Measurements from ENCODE around the gene VARS1. TPM values are rescaled to one million over a fixed set of nuclear protein-coding genes. Genes with fewer than 3 reads are reported as not detected.
"Not testable (repeated sequence)": the region's sequence is repeated elsewhere in the genome, so short reads cannot be mapped to it uniquely, and the experiment has no call there.

The VARS1 gene
- total RNA-seq, 2 experiments from 2014 or later, result 157 to 161 TPM

DNA sequence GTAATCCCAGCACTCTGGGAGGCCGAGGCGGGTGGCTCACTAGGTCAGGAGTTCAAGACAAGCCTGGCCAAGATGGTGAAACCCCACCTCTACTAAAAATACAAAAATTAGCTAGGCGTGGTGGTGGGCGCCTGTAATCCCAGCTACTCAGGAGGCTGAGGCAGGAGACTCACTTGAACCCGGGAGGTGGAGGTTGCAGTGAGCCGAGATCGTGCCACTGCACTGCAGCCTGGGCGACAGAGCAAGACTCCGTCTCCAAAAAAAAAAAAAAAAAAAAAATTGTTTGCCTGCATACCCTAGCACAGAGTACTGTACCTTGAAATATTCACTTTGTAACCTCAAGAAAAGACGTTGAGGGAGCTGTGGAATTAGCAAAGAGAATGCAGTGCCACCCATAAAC lies 24.8 kb upstream of the VARS1 start:
- not testable (repeated sequence) for DNase-seq; H3K36me3 Mint-ChIP-seq (ENCODE audit: low read depth); H3K9me3 Mint-ChIP-seq; H3K27me3 Mint-ChIP-seq (ENCODE audit: low read depth)
- H3K4me1 Mint-ChIP-seq (ENCODE audit: low read depth), result peaks cover 55% of the 10 kb centered on the region
- peak overlapping the region; percentile 78 for H3K4me3 Mint-ChIP-seq
- intact Hi-C loops (cut with micrococcal nuclease), result loop anchor here (5.0 to 10.0 kb wide), 2 partner anchors 323 to 1154 kb away; partner anchors contain the start of gene MICB
- H3K27ac Mint-ChIP-seq, result peak overlapping the region; percentile 92
- CTCF ChIA-PET, result interaction anchor here (0.6 to 1.9 kb wide), 3 partner anchors 10 to 326 kb away, joined by 4 to 8 read pairs (median 4); no protein-coding TSS in a partner anchor

DNA sequence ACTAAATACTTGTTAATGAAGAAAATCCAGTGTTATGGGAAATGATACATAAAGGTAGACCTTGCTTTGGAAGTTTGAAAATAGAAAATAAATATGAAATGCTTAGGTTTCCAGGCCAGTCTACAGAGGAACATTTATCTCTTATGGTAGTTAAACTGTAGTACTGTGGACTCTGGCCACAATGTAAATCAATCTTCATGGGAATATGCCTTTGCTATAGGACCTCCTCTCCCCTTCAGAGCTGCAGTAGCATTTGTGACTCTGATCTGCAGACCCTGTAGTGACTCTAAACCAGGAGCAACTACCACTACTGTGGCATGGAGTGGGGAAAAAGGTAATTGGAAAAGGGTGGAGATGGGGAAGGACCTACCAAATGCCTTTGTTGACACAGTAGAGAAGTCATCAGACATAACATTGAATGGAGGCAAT lies 24.3 kb upstream of the VARS1 start:
- Mint-ChIP-seq H3K27me3 (ENCODE audit: low read depth) (no peaks in the 10 kb centered on the region), H3K4me3 (no peak overlapping the region)
- intact Hi-C loops (cut with micrococcal nuclease), result loop anchor here (5.0 to 10.0 kb wide), 2 partner anchors 323 to 1155 kb away; partner anchors contain the start of gene MICB

DNA sequence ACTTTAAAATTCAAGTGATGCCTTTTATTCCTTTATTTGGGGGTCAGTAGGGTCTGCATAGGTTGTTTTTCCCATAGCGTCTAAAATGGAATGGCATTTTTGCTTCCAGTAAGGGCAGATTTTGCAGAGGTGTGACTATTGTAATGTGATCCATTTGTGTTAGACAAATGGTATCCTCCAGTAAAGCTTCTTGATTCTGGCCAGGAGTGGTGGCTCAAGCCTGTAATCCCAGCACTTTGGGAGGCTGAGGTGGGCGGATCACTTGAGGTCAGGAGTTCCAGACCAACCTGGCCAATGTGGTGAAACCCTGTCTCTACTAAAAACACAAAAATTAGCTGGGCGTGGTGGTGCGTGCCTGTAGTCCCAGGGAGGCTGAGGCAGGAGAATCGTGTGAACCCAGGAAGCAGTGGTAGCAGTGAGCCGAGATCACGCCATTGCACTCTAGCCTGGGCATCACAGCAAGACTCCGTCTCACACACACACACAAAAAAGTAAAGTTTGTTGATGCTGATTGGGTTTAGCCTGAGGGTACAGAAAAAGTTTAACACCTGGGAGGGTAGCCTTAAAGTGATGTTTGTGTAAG lies 22.5 kb upstream of the VARS1 start:
- H3K9me3 Mint-ChIP-seq; H3K27me3 Mint-ChIP-seq (ENCODE audit: low read depth); DNase-seq; H3K36me3 Mint-ChIP-seq (ENCODE audit: low read depth): not testable (repeated sequence)
- intact Hi-C loops (cut with micrococcal nuclease), result loop anchor here (2.0 kb wide), 2 partner anchors 47 to 137 kb away; partner anchors contain the start of gene LY6G5C
- Mint-ChIP-seq H3K4me1 (ENCODE audit: low read depth) (peaks cover 60% of the 10 kb centered on the region), H3K4me3 (peak overlapping the region; percentile 85), H3K27ac (peak overlapping the region; percentile 93)
- CTCF ChIA-PET, result interaction anchor here (0.6 to 1.0 kb wide), 10 partner anchors 9 to 220 kb away, joined by 3 to 6 read pairs (median 3); partner anchors contain the start of genes BAG6, HSPA1B and VARS1

More for the DNA sequence above, 24.3 kb upstream of the VARS1 start:
- peaks cover 55% of the 10 kb centered on the region for H3K4me1 Mint-ChIP-seq (ENCODE audit: low read depth)
- CTCF ChIA-PET, result interaction anchor here (1.6 to 1.9 kb wide), 2 partner anchors 11 to 20 kb away, joined by 4 to 8 read pairs; no protein-coding TSS in a partner anchor
- no peak for DNase-seq
- H3K9me3 Mint-ChIP-seq, result no peaks in the 10 kb centered on the region
- no peaks in the 10 kb centered on the region for H3K36me3 Mint-ChIP-seq (ENCODE audit: low read depth)
- H3K27ac Mint-ChIP-seq, result peak overlapping the region; percentile 40

DNA sequence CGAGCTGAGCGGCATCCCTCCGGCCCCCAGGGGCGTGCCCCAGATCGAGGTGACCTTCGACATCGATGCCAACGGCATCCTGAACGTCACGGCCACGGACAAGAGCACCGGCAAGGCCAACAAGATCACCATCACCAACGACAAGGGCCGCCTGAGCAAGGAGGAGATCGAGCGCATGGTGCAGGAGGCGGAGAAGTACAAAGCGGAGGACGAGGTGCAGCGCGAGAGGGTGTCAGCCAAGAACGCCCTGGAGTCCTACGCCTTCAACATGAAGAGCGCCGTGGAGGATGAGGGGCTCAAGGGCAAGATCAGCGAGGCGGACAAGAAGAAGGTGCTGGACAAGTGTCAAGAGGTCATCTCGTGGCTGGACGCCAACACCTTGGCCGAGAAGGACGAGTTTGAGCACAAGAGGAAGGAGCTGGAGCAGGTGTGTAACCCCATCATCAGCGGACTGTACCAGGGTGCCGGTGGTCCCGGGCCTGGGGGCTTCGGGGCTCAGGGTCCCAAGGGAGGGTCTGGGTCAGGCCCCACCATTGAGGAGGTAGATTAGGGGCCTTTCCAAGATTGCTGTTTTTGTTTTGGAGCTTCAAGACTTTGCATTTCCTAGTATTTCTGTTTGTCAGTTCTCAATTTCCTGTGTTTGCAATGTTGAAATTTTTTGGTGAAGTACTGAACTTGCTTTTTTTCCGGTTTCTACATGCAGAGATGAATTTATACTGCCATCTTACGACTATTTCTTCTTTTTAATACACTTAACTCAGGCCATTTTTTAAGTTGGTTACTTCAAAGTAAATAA lies 21.8 kb upstream of the VARS1 start:
- H3K9me3 Mint-ChIP-seq; H3K27me3 Mint-ChIP-seq (ENCODE audit: low read depth); DNase-seq; H3K36me3 Mint-ChIP-seq (ENCODE audit: low read depth): not testable (repeated sequence)
- intact Hi-C loops (cut with micrococcal nuclease), result loop anchor here (2.0 kb wide), 2 partner anchors 47 to 137 kb away; partner anchors contain the start of gene LY6G5C
- CTCF ChIA-PET, result interaction anchor here (0.7 to 1.0 kb wide), 8 partner anchors 10 to 219 kb away, joined by 3 to 6 read pairs (median 4); partner anchors contain the start of genes BAG6, HSPA1B and VARS1
- H3K4me3 Mint-ChIP-seq, result peak overlapping the region; percentile 85
- H3K27ac Mint-ChIP-seq, result peak overlapping the region; percentile 93
- H3K4me1 Mint-ChIP-seq (ENCODE audit: low read depth), result peaks cover 60% of the 10 kb centered on the region

DNA sequence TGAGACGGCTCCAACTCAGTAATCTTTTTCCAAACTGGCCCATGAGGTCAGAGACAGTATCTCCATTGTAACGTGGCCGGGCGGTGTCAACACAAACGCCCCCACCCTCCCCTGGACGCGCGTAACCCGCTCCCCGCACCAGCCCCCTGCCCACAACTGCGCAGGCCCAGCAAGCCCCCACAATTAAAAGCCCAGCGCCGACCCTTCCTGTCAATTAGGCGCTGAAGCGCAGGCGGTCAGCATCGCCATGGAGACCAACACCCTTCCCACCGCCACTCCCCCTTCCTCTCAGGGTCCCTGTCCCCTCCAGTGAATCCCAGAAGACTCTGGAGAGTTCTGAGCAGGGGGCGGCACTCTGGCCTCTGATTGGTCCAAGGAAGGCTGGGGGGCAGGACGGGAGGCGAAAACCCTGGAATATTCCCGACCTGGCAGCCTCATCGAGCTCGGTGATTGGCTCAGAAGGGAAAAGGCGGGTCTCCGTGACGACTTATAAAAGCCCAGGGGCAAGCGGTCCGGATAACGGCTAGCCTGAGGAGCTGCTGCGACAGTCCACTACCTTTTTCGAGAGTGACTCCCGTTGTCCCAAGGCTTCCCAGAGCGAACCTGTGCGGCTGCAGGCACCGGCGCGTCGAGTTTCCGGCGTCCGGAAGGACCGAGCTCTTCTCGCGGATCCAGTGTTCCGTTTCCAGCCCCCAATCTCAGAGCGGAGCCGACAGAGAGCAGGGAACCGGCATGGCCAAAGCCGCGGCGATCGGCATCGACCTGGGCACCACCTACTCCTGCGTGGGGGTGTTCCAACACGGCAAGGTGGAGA lies 19.7 kb upstream of the VARS1 start, which contains the start of the genes HSPA1A and HSPA1L:
TSS of gene HSPA1A (plus strand) at position 519 of the 814 bp plus-strand sequence. CDS start at position 733, 214 bp downstream.
TSS of gene HSPA1L (minus strand) at position 259 of the 814 bp plus-strand sequence. CDS start 3,311 bp downstream, outside the sequence.
- peak within 1 kb of the TSS; percentile 84 for H3K4me3 Mint-ChIP-seq
- no peaks in the 10 kb centered on the region for H3K36me3 Mint-ChIP-seq (ENCODE audit: low read depth)
- CTCF ChIA-PET, result interaction anchor here (0.7 to 0.8 kb wide), 2 partner anchors 8 to 26 kb away, joined by 4 read pairs; partner anchors contain the start of gene LSM2

DNA sequence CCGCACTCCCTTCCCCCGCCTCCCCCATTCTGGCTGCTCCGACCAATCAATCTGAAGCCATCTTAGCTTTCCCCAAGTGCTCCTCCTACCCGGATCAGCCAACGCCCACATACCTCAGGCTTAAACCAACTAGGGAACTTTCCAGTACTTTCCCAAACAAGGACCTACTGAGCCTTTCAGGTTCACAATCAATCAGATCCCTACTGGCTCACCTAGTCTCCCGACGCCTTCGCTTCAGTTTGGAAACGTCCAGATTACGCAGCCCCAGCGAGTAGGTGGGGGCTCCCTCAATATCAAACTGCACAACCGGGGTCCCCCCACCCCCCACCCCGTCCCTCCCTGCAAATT lies 19.1 kb upstream of the VARS1 start:
- no peaks in the 10 kb centered on the region for H3K27me3 Mint-ChIP-seq (ENCODE audit: low read depth)
- CTCF ChIA-PET, result interaction anchor here (1.2 to 1.6 kb wide), 2 partner anchors 23 to 77 kb away, joined by 3 to 4 read pairs; no protein-coding TSS in a partner anchor
- peak overlapping the region; percentile 84 for H3K27ac Mint-ChIP-seq
- H3K4me1 Mint-ChIP-seq (ENCODE audit: low read depth), result peaks cover 51% of the 10 kb centered on the region
- H3K4me3 Mint-ChIP-seq, result peak overlapping the region; percentile 84
- intact Hi-C loops (cut with micrococcal nuclease), result loop anchor here (2.0 kb wide), 1 partner anchor 76 kb away; no protein-coding TSS in a partner anchor
- H3K36me3 Mint-ChIP-seq (ENCODE audit: low read depth), result no peaks in the 10 kb centered on the region
- peak; percentile 85 for DNase-seq
- H3K9me3 Mint-ChIP-seq, result no peaks in the 10 kb centered on the region

More for the DNA sequence above, 19.7 kb upstream of the VARS1 start, which contains the start of the genes HSPA1A and HSPA1L:
- Mint-ChIP-seq H3K4me1 (ENCODE audit: low read depth) (peaks cover 54% of the 10 kb centered on the region), H3K27me3 (ENCODE audit: low read depth) (no peaks in the 10 kb centered on the region), H3K27ac (peak within 1 kb of the TSS; percentile 96), H3K9me3 (no peaks in the 10 kb centered on the region)
- intact Hi-C loops (cut with micrococcal nuclease), result loop anchor here (2.0 kb wide), 1 partner anchor 76 kb away; no protein-coding TSS in a partner anchor
- DNase-seq, result peak; percentile 60

DNA sequence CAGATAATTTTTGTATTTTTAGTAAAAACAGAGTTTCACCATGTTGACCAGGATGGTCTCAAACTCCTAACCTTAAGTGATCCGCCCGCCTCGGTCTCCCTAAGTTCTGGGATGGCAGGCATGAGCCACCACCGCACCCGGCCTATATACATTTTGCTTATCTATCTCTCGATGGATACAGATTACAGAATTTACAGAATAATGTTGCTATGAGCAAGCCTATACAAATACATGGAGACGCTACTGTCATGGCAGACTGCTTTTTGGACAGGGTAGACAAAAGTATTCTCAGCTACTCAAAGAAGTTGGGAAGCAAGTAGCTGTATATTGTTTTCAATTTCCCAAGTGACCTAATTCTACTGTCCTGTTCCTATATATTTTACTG lies 17.9 kb upstream of the VARS1 start:
- H3K27ac Mint-ChIP-seq, result peak overlapping the region; percentile 96

DNA sequence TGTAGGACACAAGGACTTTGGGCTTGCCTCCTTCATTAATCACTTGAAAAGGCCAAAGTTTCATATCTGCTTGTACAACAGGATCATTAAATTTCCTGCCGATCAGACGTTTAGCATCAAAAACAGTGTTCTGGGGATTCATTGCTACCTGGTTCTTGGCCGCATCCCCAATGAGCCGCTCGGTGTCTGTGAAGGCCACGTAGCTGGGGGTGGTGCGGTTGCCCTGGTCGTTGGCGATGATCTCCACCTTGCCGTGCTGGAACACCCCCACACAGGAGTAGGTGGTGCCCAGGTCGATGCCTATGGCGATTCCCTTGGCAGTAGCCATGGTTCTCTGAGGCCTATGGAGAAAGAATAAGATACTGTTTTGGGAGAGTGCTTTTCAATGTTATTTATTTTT lies 16.1 kb upstream of the VARS1 start:
- intact Hi-C loops (cut with micrococcal nuclease), result loop anchor here (2.0 kb wide), 3 partner anchors 15 to 147 kb away; partner anchors contain the start of genes GPANK1 and HSPA1B
- Mint-ChIP-seq H3K9me3 (no peaks in the 10 kb centered on the region), H3K27ac (peak overlapping the region; percentile 35), H3K4me1 (ENCODE audit: low read depth) (peaks cover 37% of the 10 kb centered on the region), H3K27me3 (ENCODE audit: low read depth) (no peaks in the 10 kb centered on the region), H3K36me3 (ENCODE audit: low read depth) (no peaks in the 10 kb centered on the region), H3K4me3 (no peak overlapping the region)
- CTCF ChIA-PET, result interaction anchor here (0.6 to 0.7 kb wide), 4 partner anchors 13 to 261 kb away, joined by 3 to 6 read pairs (median 3); no protein-coding TSS in a partner anchor
- DNase-seq, result no peak

More for the DNA sequence above, 17.9 kb upstream of the VARS1 start:
- peaks cover 46% of the 10 kb centered on the region for H3K4me1 Mint-ChIP-seq (ENCODE audit: low read depth)
- CTCF ChIA-PET, result interaction anchor here (1.0 to 1.7 kb wide), 5 partner anchors 15 to 76 kb away, joined by 3 to 6 read pairs (median 4); no protein-coding TSS in a partner anchor
- no peaks in the 10 kb centered on the region for H3K9me3 Mint-ChIP-seq
- intact Hi-C loops (cut with micrococcal nuclease), result loop anchor here (2.0 kb wide), 3 partner anchors 13 to 149 kb away; partner anchors contain the start of genes GPANK1 and HSPA1B
- DNase-seq, result no peak
- no peaks in the 10 kb centered on the region for H3K36me3 Mint-ChIP-seq (ENCODE audit: low read depth)
- H3K27me3 Mint-ChIP-seq (ENCODE audit: low read depth), result no peaks in the 10 kb centered on the region
- peak overlapping the region; percentile 67 for H3K4me3 Mint-ChIP-seq

DNA sequence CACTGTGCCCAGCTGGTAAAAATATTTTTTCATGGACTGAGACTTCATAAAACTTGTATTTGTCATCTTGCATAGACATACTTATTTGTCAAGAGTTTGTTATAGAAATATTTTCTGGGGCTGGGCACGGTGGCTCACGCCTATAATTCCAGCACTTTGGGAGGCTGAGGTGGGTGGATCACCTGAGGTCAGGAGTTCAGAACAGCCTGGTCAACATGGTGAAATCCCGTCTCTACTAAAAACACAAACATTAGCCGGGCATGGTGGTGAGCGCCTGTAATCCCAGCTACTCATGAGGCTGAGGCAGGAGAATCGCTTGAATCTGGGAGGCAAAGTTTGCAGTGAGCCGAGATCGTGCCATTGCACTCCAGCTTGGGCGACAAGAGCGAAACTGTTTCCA lies 13.0 kb upstream of the VARS1 start:
- H3K9me3 Mint-ChIP-seq; H3K27ac Mint-ChIP-seq; DNase-seq; H3K36me3 Mint-ChIP-seq (ENCODE audit: low read depth); intact Hi-C loops (cut with micrococcal nuclease); H3K27me3 Mint-ChIP-seq (ENCODE audit: low read depth); H3K4me3 Mint-ChIP-seq: not testable (repeated sequence)
- peaks cover 37% of the 10 kb centered on the region for H3K4me1 Mint-ChIP-seq (ENCODE audit: low read depth)
- CTCF ChIA-PET, result interaction anchor here (0.6 kb wide), 1 partner anchor 283 kb away, joined by 3 read pairs; no protein-coding TSS in a partner anchor

DNA sequence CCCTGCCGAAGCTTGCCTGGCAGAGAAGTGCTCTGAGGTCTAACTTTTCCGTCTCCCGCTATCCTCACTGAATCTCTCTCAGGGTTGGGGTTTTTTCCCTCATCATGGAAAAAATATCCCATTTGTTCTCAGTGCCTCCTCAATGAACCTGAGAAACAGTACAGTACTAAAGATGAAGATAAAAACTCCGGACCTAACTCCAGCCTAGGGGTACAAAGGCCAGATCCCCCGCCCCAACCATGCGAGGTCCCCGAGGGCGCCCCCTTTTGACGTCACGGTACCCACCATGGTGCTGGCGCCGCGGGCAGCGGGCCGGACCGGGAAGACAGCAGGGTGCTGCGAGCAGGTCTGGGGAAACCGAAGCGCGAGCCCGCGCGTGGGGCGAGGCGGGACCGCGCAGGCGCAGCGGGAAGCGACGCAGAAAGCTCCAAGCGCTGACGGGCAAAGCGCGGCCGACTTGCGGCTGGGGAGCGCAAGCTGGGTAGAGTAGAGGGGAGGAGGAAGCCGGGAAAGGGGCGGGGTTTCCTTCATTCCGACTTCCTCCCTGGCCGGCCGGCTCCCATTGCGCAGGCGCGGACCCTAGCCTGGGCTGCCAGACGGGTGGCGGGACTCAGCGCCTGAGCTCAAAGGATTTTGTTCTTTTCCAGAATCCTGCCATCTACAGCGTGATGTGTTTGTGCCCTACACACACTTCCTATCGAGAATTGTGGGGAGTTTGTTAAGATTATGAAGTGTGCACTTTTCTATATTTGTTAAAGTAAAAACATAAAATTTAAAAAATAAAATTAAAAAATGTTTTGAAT lies 11.1 kb upstream of the VARS1 start, which contains the start of gene LSM2:
TSS of gene LSM2 (minus strand) at position 497 of the 803 bp plus-strand sequence. CDS start at position 288, 209 bp downstream.
- intact Hi-C loops (cut with micrococcal nuclease), result loop anchor here (1.0 kb wide), 2 partner anchors 11 to 21 kb away; partner anchors contain the start of genes HSPA1B and VARS1

More for the DNA sequence above, 11.1 kb upstream of the VARS1 start, which contains the start of gene LSM2:
- Mint-ChIP-seq H3K36me3 (ENCODE audit: low read depth) (peaks cover 9% of the 10 kb centered on the region), H3K27me3 (ENCODE audit: low read depth) (no peaks in the 10 kb centered on the region), H3K4me3 (peak within 1 kb of the TSS; percentile 94), H3K4me1 (ENCODE audit: low read depth) (peaks cover 22% of the 10 kb centered on the region), H3K27ac (peak within 1 kb of the TSS; percentile 86), H3K9me3 (no peaks in the 10 kb centered on the region)
- CTCF ChIA-PET, result interaction anchor here (0.5 to 3.6 kb wide), 14 partner anchors 9 to 208 kb away, joined by 3 to 15 read pairs (median 4); partner anchors contain the start of genes HSPA1A, HSPA1B and HSPA1L
- peak; percentile 98 for DNase-seq

Data from activated naive CD4-positive, alpha-beta T cell treated with anti-CD3 and anti-CD28 coated beads for 36 hours (primary cell).